A172 (cell line): ENCODE data around the gene PSMC3IP. TPM values are rescaled to one million over a fixed set of nuclear protein-coding genes. Genes with fewer than 3 reads are reported as not detected.
A peak's percentile ranks its signal among the peaks of the same experiment; 100 is the strongest.

Source experiments
- DNase-seq: peaks from one replicate; pipeline ENCODE4 v3.0.0-alpha.2; 2015; ENCODE audit warnings: low spot score
- total RNA-seq: library from RNA; depleted of rRNA; stranded (reverse); fragments of >200 nt; shearing (Covaris generic); gene quantifications from 2 replicates; pipeline ENCODE4 v1.2.3, GENCODE V29; 2014

Gene PSMC3IP
- total RNA-seq, 1 experiment from 2014 or later, result 29.9 TPM

GRCh38 chr17:42586514-42587230 lies 9.1 kb upstream of the PSMC3IP start:
- DNase-seq, result no peak

GRCh38 chr17:42585353-42585752 lies 7.8 kb upstream of the PSMC3IP start:
- DNase-seq, result no peak

GRCh38 chr17:42584880-42585279 lies 7.4 kb upstream of the PSMC3IP start:
- DNase-seq, result no peak

DNA sequence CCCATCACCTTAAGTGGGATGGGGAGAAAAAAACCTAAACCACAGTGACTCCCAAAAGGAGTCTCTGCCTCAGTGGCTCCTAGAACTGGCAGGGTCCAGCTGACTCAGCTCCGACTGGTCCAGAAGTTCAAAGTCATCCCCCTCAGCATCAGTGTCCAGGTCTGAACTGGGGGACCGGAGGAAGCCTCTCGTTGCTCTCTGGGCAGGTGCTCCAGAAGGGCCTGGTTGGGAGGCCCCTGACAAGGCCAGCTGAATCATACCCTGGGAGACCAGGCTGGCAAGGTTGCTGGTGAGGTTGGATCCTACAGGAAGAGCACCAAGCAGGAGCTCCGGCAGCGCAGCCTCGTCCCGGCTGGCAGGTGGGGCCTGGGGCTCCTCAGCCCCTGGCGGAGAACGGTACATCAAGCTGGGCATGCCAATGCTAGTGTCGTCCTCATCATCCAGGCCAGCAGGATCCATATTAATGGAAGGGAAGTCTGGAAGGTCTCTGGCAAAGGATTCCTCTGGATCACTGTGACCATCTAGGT lies 4.3 kb upstream of the PSMC3IP start:
- no peak for DNase-seq

DNA sequence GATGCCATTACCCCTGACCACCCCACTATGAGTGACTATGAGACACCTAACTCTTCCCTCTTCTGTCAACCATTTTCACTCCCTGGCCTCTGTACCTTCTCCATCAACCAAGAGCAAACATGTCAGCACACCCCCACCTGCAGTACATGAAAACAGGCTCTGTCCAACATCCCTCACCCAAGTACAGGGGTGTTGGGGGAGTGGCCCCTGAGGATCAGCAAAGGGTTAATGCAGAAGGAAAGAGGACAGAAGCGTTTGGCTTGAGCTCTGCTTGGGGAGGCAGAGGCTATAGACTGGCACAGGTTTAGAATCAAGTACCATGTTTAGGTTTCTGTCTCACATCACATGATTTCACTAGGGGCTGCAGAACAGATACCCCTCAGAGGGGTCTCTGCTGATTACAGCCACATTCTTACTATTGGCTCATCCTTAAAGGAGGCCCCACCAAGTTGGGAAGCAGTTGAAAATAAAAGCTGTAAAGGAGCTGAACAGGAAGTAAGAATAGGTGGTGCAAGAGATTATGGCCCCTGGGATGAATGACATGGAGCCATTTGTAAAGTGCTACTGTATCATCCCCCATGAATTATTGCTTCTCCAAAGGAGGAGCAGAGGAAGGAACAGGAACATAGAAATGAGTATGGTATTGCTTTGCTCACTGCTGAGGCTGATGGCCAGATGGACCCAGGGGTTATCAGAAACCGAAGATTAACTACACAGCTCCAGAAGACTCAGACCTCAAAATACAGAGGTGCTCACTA lies 2.4 kb upstream of the PSMC3IP start:
- no peak for DNase-seq

GRCh38 chr17:42578282-42578869 lies 847 bp upstream of the PSMC3IP start:
- DNase-seq, result peak; percentile 77

- no peak for DNase-seq
These were observed 393 bp downstream of the PSMC3IP start for GRCh38 chr17:42577140-42577531.

- no peak for DNase-seq
These were observed 3.1 kb downstream of the PSMC3IP start for GRCh38 chr17:42574463-42574862.

GRCh38 chr17:42573095-42573494 lies 4.4 kb downstream of the PSMC3IP start:
- DNase-seq, result no peak

- DNase-seq, result no peak
These were observed 5.9 kb downstream of the PSMC3IP start for GRCh38 chr17:42571435-42572225.

DNA sequence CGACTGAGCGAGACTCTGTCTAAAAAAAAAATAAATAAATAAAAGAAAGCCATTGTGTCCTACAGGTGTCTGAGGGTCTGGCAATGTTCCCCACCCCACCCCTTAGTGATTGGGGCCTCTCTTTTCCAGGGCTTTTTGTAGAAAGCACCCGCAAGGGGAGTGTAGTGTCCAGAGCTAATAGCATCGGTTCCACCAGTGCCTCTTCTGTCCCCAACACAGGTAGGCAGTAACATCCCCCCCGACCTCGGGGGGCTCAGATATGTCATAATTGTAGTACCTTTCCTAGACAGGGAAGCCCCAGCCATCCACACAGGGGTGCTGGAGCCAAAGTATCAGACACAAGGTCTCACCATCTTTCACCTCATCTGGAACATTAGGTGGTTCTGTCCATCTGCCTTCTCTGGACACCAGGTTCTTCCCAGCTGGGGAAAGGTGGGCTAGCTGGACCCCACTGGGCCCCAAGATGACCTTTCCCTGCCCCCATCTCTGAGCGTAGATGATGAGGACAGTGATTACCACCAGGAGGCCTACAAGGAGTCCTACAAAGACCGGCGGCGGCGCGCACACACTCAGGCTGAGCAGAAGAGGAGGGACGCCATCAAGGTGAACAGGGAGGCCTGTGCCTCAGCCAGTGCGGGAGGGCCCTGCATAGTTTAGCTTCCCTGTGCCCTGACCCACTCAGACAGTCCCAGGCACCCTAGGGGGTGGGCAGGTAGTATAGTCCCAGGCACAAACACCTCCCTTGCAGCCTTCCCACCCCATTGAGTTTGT lies 9.0 kb downstream of the PSMC3IP start:
- no peak for DNase-seq

DNA sequence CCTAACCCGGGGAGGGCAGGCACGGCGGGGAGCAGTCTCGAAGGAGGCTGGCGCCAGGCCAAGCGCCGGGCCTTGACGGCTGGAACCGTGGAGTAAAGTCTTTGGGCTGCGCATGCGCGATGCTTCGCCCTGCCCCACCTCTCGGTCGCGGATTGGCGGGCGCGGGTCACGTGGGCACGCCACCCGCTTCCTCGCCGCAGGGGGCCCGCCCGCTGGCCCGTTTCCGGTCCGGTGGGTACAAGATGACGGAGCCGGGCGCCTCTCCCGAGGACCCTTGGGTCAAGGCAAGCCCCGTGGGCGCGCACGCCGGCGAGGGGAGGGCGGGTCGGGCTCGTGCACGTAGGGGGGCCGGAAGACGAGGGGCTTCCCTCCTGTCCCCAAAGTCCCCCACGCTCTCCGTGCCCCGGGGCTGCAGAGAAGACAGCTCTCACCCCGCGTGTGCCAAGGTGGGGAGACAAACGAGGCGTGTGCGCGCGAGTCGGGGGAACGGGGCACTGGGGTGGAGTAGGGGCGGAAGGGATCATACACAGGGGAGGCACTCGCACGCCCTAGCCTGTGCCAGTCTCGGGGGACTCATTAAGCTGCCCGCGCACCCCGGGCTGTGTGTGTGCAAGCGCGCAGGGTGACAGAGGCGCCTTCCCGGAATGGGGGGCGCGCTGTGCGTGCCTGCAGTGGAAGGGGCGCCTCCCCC lies 10.5 kb downstream of the PSMC3IP start, which contains the start of gene MLX:
TSS of gene MLX (plus strand) at position 218 of the 691 bp plus-strand sequence. CDS start at position 243, 25 bp downstream.
- DNase-seq, result peak; percentile 92

DNA sequence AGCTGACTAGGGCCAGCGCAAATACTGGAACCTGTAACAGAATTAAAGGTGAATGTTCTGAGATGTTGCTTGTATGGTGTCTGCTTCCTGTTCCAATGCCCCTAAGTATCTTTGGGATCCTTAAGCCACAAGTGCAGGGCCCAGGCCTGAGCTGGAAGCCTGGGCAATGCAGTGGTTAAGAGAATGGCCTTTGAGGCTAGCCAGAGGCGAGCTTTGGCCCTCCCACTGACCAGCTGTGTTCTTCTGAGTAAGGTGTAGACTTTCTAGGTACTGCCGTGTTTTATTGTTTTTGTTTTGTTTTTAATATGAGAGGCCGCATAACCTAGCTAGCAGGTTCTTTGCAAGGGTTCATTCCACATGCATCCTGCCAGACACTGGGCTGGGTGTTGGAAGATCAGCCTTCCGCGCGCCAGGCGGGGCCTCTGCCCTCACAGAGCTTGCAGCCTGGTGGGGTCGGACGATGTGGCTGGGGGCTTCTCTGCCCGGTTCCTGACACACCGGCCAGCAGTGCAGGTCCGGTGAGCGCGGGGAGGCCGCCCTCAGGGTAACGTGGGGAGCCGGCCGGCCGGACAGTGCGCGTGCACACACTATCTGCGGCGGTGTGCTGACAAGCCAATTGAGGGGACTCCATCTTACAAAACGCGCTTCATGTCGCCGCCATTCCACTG lies 11.2 kb downstream of the PSMC3IP start:
- DNase-seq, result no peak

- no peak for DNase-seq
These were observed 11.9 kb downstream of the PSMC3IP start for GRCh38 chr17:42565523-42566214.

- no peak for DNase-seq
These were observed 12.6 kb downstream of the PSMC3IP start for GRCh38 chr17:42564815-42565522.

GRCh38 chr17:42563950-42564349 lies 13.6 kb downstream of the PSMC3IP start:
- no peak for DNase-seq

DNA sequence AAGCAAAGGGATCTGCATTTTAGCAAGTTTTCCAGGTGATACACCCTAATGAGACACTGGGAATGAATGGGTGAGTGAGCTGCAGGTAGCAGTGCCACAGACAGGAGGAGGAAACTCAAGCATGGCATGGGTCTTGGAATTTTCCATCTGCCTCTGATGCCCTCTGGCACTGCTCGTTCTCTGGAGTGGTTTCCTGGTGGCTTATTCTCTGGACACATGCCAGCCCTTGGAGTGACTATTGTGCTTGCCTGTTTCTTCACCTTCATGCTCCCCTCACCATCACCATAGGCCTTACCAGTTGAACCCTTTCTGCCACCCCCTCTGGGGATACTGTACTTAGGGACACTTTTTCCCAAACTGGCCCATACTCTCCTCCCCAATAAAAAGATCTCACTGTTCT lies 14.0 kb downstream of the PSMC3IP start:
- DNase-seq, result peak; percentile 34

- DNase-seq, result no peak
These were observed 14.4 kb downstream of the PSMC3IP start for GRCh38 chr17:42563143-42563509.
